WTC11 (cell line): ENCODE data around the gene TSR2. TPM values are rescaled to one million over a fixed set of nuclear protein-coding genes. Genes with fewer than 3 reads are reported as not detected.

Experiments
- ATAC-seq: fragments of 200-7000 bp; cut with Tn5 transposase; 2 replicates; pipeline ENCODE4 v1.10.0; 2021; ENCODE audit warnings: mild to moderate bottlenecking, moderate library complexity
- CTCF ChIA-PET: fragments of 300-600 bp; sonication (Branson Sonifier 250); formaldehyde crosslinking; loops from one replicate; lab custom pipeline; 2021; ENCODE audit warnings: antibody characterized with exemption; lab: Charles Lee
- POLR2A ChIA-PET: fragments of 350-600 bp; sonication (Branson Sonifier 250); formaldehyde crosslinking; loops from one replicate; lab custom pipeline; 2021; ENCODE audit warnings: antibody characterized with exemption; lab: Charles Lee
- DNase-seq: peaks from one replicate; pipeline ENCODE4 v3.0.0; 2021; ENCODE audit warnings: low spot score
- H3K27ac Mint-ChIP-seq: 2 replicates; pipeline ENCODE4 v1.8.0; 2021; ENCODE audit warnings: mixed read lengths
- H3K27me3 Mint-ChIP-seq: 2 replicates; pipeline ENCODE4 v1.8.0; 2021; ENCODE audit warnings: low read depth, mild to moderate bottlenecking, moderate library complexity, mixed read lengths
- H3K36me3 Mint-ChIP-seq: 2 replicates; pipeline ENCODE4 v1.8.0; 2021; ENCODE audit warnings: mixed read lengths
- H3K4me1 Mint-ChIP-seq: 2 replicates; pipeline ENCODE4 v1.8.0; 2022; ENCODE audit warnings: mixed read lengths
- H3K4me3 Mint-ChIP-seq: 2 replicates; pipeline ENCODE4 v1.8.0; 2021; ENCODE audit warnings: mild to moderate bottlenecking, moderate library complexity, mixed read lengths
- H3K9me3 Mint-ChIP-seq: 2 replicates; pipeline ENCODE4 v1.8.0; 2021; ENCODE audit warnings: mixed read lengths
- ARID4B ChIP-seq: sonication (generic); formaldehyde crosslinking; IDR thresholded peaks from 2 replicates; pipeline ENCODE4 v1.8.0; 2023; ENCODE audit warnings: missing genetic modification reagents, mild to moderate bottlenecking, borderline replicate concordance
- ATF3 ChIP-seq: sonication (generic); formaldehyde crosslinking; conservative IDR thresholded peaks from 2 replicates; pipeline ENCODE4 v1.8.1; 2022; ENCODE audit warnings: mild to moderate bottlenecking, missing genetic modification reagents
- ATF6 ChIP-seq: sonication (generic); formaldehyde crosslinking; IDR thresholded peaks from 2 replicates; pipeline ENCODE4 v1.8.1; 2023; ENCODE audit warnings: mild to moderate bottlenecking, missing genetic modification reagents
- E2F1 ChIP-seq: sonication (generic); formaldehyde crosslinking; IDR thresholded peaks from 2 replicates; pipeline ENCODE4 v1.8.0; 2022; ENCODE audit warnings: mild to moderate bottlenecking, missing genetic modification reagents
- EMX1 ChIP-seq: fragments of 250-450 bp; sonication (Bioruptor Pico); IDR thresholded peaks from 2 replicates; pipeline ENCODE4 v1.8.0; 2021; ENCODE audit warnings: mild to moderate bottlenecking
- FOXK1 ChIP-seq: sonication (generic); formaldehyde crosslinking; IDR thresholded peaks from 2 replicates; pipeline ENCODE4 v1.8.0; 2022; ENCODE audit warnings: mild to moderate bottlenecking, moderate library complexity, missing genetic modification reagents
- GABPB1 ChIP-seq: sonication (generic); formaldehyde crosslinking; IDR thresholded peaks from 2 replicates; pipeline ENCODE4 v1.8.1; 2023; ENCODE audit warnings: mild to moderate bottlenecking, missing genetic modification reagents
- GTF2I ChIP-seq: fragments of 250-450 bp; sonication (Bioruptor Pico); conservative IDR thresholded peaks from 2 replicates; pipeline ENCODE4 v1.4.0; 2021; ENCODE audit warnings: mild to moderate bottlenecking
- HMGXB4 ChIP-seq: sonication (generic); formaldehyde crosslinking; IDR thresholded peaks from 2 replicates; pipeline ENCODE4 v1.8.1; 2023; ENCODE audit warnings: mild to moderate bottlenecking, moderate library complexity, missing genetic modification reagents
- PRDM15 ChIP-seq: sonication (generic); formaldehyde crosslinking; IDR thresholded peaks from 2 replicates; pipeline ENCODE4 v1.8.0; 2022; ENCODE audit warnings: missing genetic modification reagents
- PRRX2 ChIP-seq: fragments of 250-450 bp; sonication (Bioruptor Pico); IDR thresholded peaks from 2 replicates; pipeline ENCODE4 v1.8.0; 2021; ENCODE audit warnings: mild to moderate bottlenecking
- SOX15 ChIP-seq: fragments of 250-450 bp; sonication (Bioruptor Pico); IDR thresholded peaks from 2 replicates; pipeline ENCODE4 v1.9.0; 2021; ENCODE audit warnings: mild to moderate bottlenecking
- ZNF219 ChIP-seq: sonication (generic); formaldehyde crosslinking; IDR thresholded peaks from 2 replicates; pipeline ENCODE4 v1.8.0; 2023; ENCODE audit warnings: missing genetic modification reagents, mild to moderate bottlenecking, borderline replicate concordance
- ZNF232 ChIP-seq: sonication (generic); formaldehyde crosslinking; IDR thresholded peaks from 2 replicates; pipeline ENCODE4 v1.8.0; 2022; ENCODE audit warnings: mild to moderate bottlenecking, missing genetic modification reagents
- ZNF317 ChIP-seq: sonication (generic); formaldehyde crosslinking; IDR thresholded peaks from 2 replicates; pipeline ENCODE4 v1.8.1; 2023; ENCODE audit warnings: low read depth, mild to moderate bottlenecking, moderate library complexity, missing genetic modification reagents, borderline replicate concordance
- ZNF396 ChIP-seq: fragments of 250-450 bp; sonication (Bioruptor Pico); IDR thresholded peaks from 2 replicates; pipeline ENCODE4 v1.8.0; 2021; ENCODE audit warnings: mild to moderate bottlenecking, moderate library complexity, borderline replicate concordance
- ZNF423 ChIP-seq: fragments of 250-450 bp; sonication (Bioruptor Pico); IDR thresholded peaks from 2 replicates; pipeline ENCODE4 v2.1.2; 2022; ENCODE audit warnings: mild to moderate bottlenecking, moderate library complexity
- ZSCAN18 ChIP-seq: fragments of 250-450 bp; sonication (Bioruptor Pico); IDR thresholded peaks from 2 replicates; pipeline ENCODE4 v2.1.2; 2022; ENCODE audit warnings: mild to moderate bottlenecking, moderate library complexity
- total RNA-seq: library from RNA; stranded (reverse); gene quantifications from 3 replicates; pipeline ENCODE4 v1.2.3, GENCODE V29; 2021

The TSR2 gene
- total RNA-seq, 1 experiment from 2014 or later: 45.5 TPM

GRCh38 chrX:54479136-54480111, 39.2 kb downstream of the TSR2 start (continued):
- no peak for TF ChIP-seq E2F1
- TF ChIP-seq PRRX2 (CRISPR knock-in tag): no peak
- TF ChIP-seq ZNF317 (CRISPR knock-in tag): no peak

GRCh38 chrX:54482839-54483593, 42.8 kb downstream of the TSR2 start:
- Mint-ChIP-seq H3K4me3 (peak overlapping the region; percentile 55), H3K27ac (peak overlapping the region; percentile 89), H3K36me3 (no peaks in the 10 kb centered on the region), H3K9me3 (no peaks in the 10 kb centered on the region), H3K4me1 (peaks cover 66% of the 10 kb centered on the region), H3K27me3 (no peaks in the 10 kb centered on the region)
- ChIA-PET POLR2A (interaction anchor here (1.5 kb wide), 1 partner anchor 12 kb away, joined by 4 read pairs; no protein-coding TSS in a partner anchor), CTCF (interaction anchor here (0.6 to 0.9 kb wide), 7 partner anchors 9 to 299 kb away, joined by 3 to 6 read pairs (median 3); partner anchors contain the start of gene GNL3L)
- DNase-seq (peak; percentile 31), ATAC-seq (peak; percentile 17)
- TF ChIP-seq HMGXB4 (no peak), PRDM15 (CRISPR knock-in tag) (peak; percentile 46; the same call in 1 of the 2 replicates), GABPB1 (CRISPR knock-in tag) (no peak), ZNF219 (CRISPR knock-in tag) (no peak), GTF2I (CRISPR knock-in tag) (peak; percentile 73; the same call in 1 of the 2 replicates), ATF3 (CRISPR knock-in tag) (no peak), SOX15 (no peak), ZNF396 (CRISPR knock-in tag) (no peak), ZNF232 (CRISPR knock-in tag) (no peak), ATF6 (CRISPR knock-in tag) (no peak), ARID4B (CRISPR knock-in tag) (no peak), ZNF423 (CRISPR knock-in tag) (no peak), FOXK1 (0 out of 2 replicates have a peak, but pooled peaks have one; percentile 21), EMX1 (CRISPR knock-in tag) (no peak), ZSCAN18 (no peak)
